GM23338 (cell line): ENCODE results near the gene PRR14. TPM values are rescaled to one million over a fixed set of nuclear protein-coding genes. Genes with fewer than 3 reads are reported as not detected.

Source experiments
- ATAC-seq: fragments of 200-7000 bp; cut with Tn5 transposase; 3 replicates; pipeline ENCODE4 v1.9.1; 2020
- DNase-seq: peaks from one replicate; pipeline ENCODE4 v3.0.0-alpha.2; 2015; ENCODE audit warnings: low spot score
- H2AFZ ChIP-seq: fragments of 200-600 bp; sonication (generic); 2 replicates; pipeline ENCODE4 v1.8.0; 2016; ENCODE audit warnings: antibody characterized with exemption, mild to moderate bottlenecking, moderate library complexity
- H3F3A ChIP-seq: fragments of 200-600 bp; sonication (generic); replicated peaks from 2 replicates; pipeline ENCODE4 v1.8.0; 2017; ENCODE audit warnings: antibody characterized with exemption, mixed run types, low read depth
- H3K27ac ChIP-seq: fragments of 200-600 bp; sonication (generic); 2 replicates; pipeline ENCODE4 v1.6.1; 2016; ENCODE audit warnings: low read depth
- H3K27me3 ChIP-seq: fragments of 200-600 bp; sonication (generic); 2 replicates; pipeline ENCODE4 v1.8.0; 2016; ENCODE audit warnings: mild to moderate bottlenecking, mixed run types, moderate library complexity; ENCODE audit not compliant: insufficient read depth
- H3K36me3 ChIP-seq: fragments of 200-600 bp; sonication (generic); 2 replicates; pipeline ENCODE4 v1.8.0; 2016; ENCODE audit warnings: mild to moderate bottlenecking; ENCODE audit not compliant: insufficient read depth
- H3K4me1 ChIP-seq: fragments of 200-600 bp; sonication (generic); 2 replicates; pipeline ENCODE4 v1.8.0; 2016; ENCODE audit warnings: mild to moderate bottlenecking, moderate library complexity; ENCODE audit not compliant: insufficient read depth
- H3K4me2 ChIP-seq: fragments of 200-600 bp; sonication (generic); 2 replicates; pipeline ENCODE4 v1.7.1; 2017; ENCODE audit warnings: mixed run types
- H3K4me3 ChIP-seq: fragments of 200-600 bp; sonication (generic); 2 replicates; pipeline ENCODE4 v1.6.1; 2016; ENCODE audit warnings: mixed run types
- H3K79me2 ChIP-seq: fragments of 200-600 bp; sonication (generic); replicated peaks from 2 replicates; pipeline ENCODE4 v1.8.0; 2017; ENCODE audit warnings: mild to moderate bottlenecking; ENCODE audit not compliant: insufficient read depth
- H3K9me2 ChIP-seq: fragments of 200-600 bp; sonication (generic); 2 replicates; pipeline ENCODE4 v1.8.0; 2017; ENCODE audit not compliant: insufficient read depth
- H4K20me1 ChIP-seq: fragments of 200-600 bp; sonication (generic); replicated peaks from 2 replicates; pipeline ENCODE4 v1.8.0; 2017; ENCODE audit warnings: mild to moderate bottlenecking; ENCODE audit not compliant: insufficient read depth
- H3K27ac Mint-ChIP-seq: 2 replicates; pipeline ENCODE4 v1.8.0; 2020; ENCODE audit warnings: inconsistent platforms, mild to moderate bottlenecking, moderate library complexity, mixed read lengths
- H3K27me3 Mint-ChIP-seq: 3 replicates; pipeline ENCODE4 v1.8.0; 2022; ENCODE audit warnings: low read depth, mild to moderate bottlenecking, moderate library complexity, mixed read lengths, inconsistent platforms; ENCODE audit not compliant: insufficient read depth, poor library complexity
- H3K36me3 Mint-ChIP-seq: 3 replicates; pipeline ENCODE4 v1.8.0; 2021; ENCODE audit warnings: low read depth, mild to moderate bottlenecking, inconsistent platforms, moderate library complexity, mixed read lengths
- H3K4me1 Mint-ChIP-seq: 3 replicates; pipeline ENCODE4 v1.8.0; 2020; ENCODE audit warnings: mild to moderate bottlenecking, inconsistent platforms, mixed read lengths
- H3K4me3 Mint-ChIP-seq: 3 replicates; pipeline ENCODE4 v1.8.0; 2021; ENCODE audit warnings: moderate library complexity, mild to moderate bottlenecking, inconsistent platforms, mixed read lengths
- H3K9me3 Mint-ChIP-seq: 3 replicates; pipeline ENCODE4 v1.8.0; 2020; ENCODE audit warnings: moderate library complexity, mild to moderate bottlenecking, inconsistent platforms, mixed read lengths
- CREB1 ChIP-seq: fragments of 250-450 bp; sonication (Bioruptor Pico); IDR thresholded peaks from 2 replicates; pipeline ENCODE4 v1.5.0; 2020; ENCODE audit warnings: low read depth, mild to moderate bottlenecking, moderate library complexity
- ETS1 ChIP-seq: IDR thresholded peaks from 2 replicates; pipeline ENCODE4 v1.6.1; 2016; ENCODE audit warnings: antibody characterized with exemption
- EZH2 ChIP-seq: fragments of 200-600 bp; sonication (generic); IDR thresholded peaks from one replicate; pipeline ENCODE4 v1.8.0; 2017; ENCODE audit warnings: antibody characterized with exemption, mild to moderate bottlenecking, low read depth; ENCODE audit not compliant: unreplicated experiment
- EZH2phosphoT487 ChIP-seq: fragments of 200-600 bp; sonication (generic); IDR thresholded peaks from one replicate; pipeline ENCODE4 v1.8.1; 2018; ENCODE audit warnings: antibody characterized with exemption; ENCODE audit not compliant: unreplicated experiment
- POLR2AphosphoS5 ChIP-seq: IDR thresholded peaks from 2 replicates; pipeline ENCODE4 v1.6.1; 2016; ENCODE audit warnings: antibody characterized with exemption, low read depth
- STAT1 ChIP-seq: IDR thresholded peaks from one replicate; pipeline ENCODE4 v1.6.1; 2016; ENCODE audit warnings: antibody characterized with exemption; ENCODE audit not compliant: unreplicated experiment
- ZNF114 ChIP-seq: fragments of 250-450 bp; sonication (Bioruptor Pico); IDR thresholded peaks from 2 replicates; pipeline ENCODE4 v1.5.0; 2020; ENCODE audit warnings: mild to moderate bottlenecking, moderate library complexity
- ZNF462 ChIP-seq: fragments of 250-450 bp; sonication (Bioruptor Pico); IDR thresholded peaks from 2 replicates; pipeline ENCODE4 v1.5.0; 2020; ENCODE audit warnings: mild to moderate bottlenecking, moderate library complexity
- long read RNA-seq: library from polyadenylated mRNA; unstranded; transcript quantifications from one replicate; pipeline ENCODE4 v2.0.0, GENCODE V29; 2020; ENCODE audit not compliant: unreplicated experiment
- polyA plus RNA-seq: library from polyadenylated mRNA; unstranded; fragments of >200 nt; fragmentation: Nextera tagmentation; extraction: Ambion mirVana; gene quantifications from 2 replicates; pipeline ENCODE4 v1.2.1, GENCODE V29; 2016
- total RNA-seq: library from RNA; depleted of rRNA; stranded (reverse); fragments of >200 nt; shearing (Covaris generic); gene quantifications from 2 replicates; pipeline ENCODE4 v1.2.3, GENCODE V29; 2014; rRNA removed

The PRR14 gene
- total RNA-seq = 4.6 and 8.9 TPM in 2 replicates
- polyA plus RNA-seq = 12.7 and 13.0 TPM in 2 replicates
- long read RNA-seq, partial matches to known transcripts = 0 of 3 reads
- long read RNA-seq, other reads (novel, unspliced or antisense) = 1 of 3 reads

GRCh38 chr16:30650369-30651123, at the start of gene PRR14:
Gene PRR14 (plus strand): TSS chr16:30650960. CDS start chr16:30651646, 686 bp downstream.
- peaks cover 4% of the 10 kb centered on the region; the same call in 1 of the 2 replicates for H3F3A ChIP-seq
- ATAC-seq (peak; percentile 84), DNase-seq (peak; percentile 100)
- H3K4me3 ChIP-seq = peak within 1 kb of the TSS; percentile 91
- H3K27me3 ChIP-seq = peaks cover 15% of the 10 kb centered on the region
- Mint-ChIP-seq H3K27ac (peak within 1 kb of the TSS; percentile 93), H3K4me1 (peaks cover 11% of the 10 kb centered on the region), H3K9me3 (no peaks in the 10 kb centered on the region), H3K27me3 (peaks cover 36% of the 10 kb centered on the region), H3K4me3 (peak within 1 kb of the TSS; percentile 87), H3K36me3 (peaks cover 2% of the 10 kb centered on the region; the same call in 1 of the 3 replicates)
- H3K36me3 ChIP-seq = no peaks in the 10 kb centered on the region; the same call in 1 of the 2 replicates
- no peaks in the 10 kb centered on the region; the same call in 1 of the 2 replicates for H4K20me1 ChIP-seq
- TF ChIP-seq ETS1 (peak; percentile 96), POLR2AphosphoS5 (peak; percentile 24; the same call in 1 of the 2 replicates), STAT1 (no peak), CREB1 (peak; percentile 87)
- no peaks in the 10 kb centered on the region for H3K79me2 ChIP-seq
- H3K27ac ChIP-seq = peak within 1 kb of the TSS; percentile 89
- H3K4me1 ChIP-seq = no peaks in the 10 kb centered on the region
- peak within 1 kb of the TSS; percentile 94 for H3K4me2 ChIP-seq
- peak within 1 kb of the TSS; percentile 83; the same call in 1 of the 2 replicates for H2AFZ ChIP-seq
- no peaks in the 10 kb centered on the region for H3K9me2 ChIP-seq

GRCh38 chr16:30601966-30602365, 48.8 kb upstream of the PRR14 start:
- H3K27me3 ChIP-seq = no peaks in the 10 kb centered on the region
- no peak overlapping the region for H3K4me3 Mint-ChIP-seq

More at GRCh38 chr16:30601966-30602365, 48.8 kb upstream of the PRR14 start:
- TF ChIP-seq ZNF462 (CRISPR knock-in tag) = no peak
- no peak for TF ChIP-seq EZH2phosphoT487
- no peak for TF ChIP-seq ZNF114 (CRISPR knock-in tag)
- TF ChIP-seq STAT1 = no peak
- TF ChIP-seq EZH2 = no peak
- H3F3A ChIP-seq = peaks cover 3% of the 10 kb centered on the region; the same call in 1 of the 2 replicates
- no peak for ATAC-seq
- no peak overlapping the region for H3K27ac ChIP-seq
- peaks cover 10% of the 10 kb centered on the region; the same call in 1 of the 2 replicates for H4K20me1 ChIP-seq
- H3K36me3 Mint-ChIP-seq = peaks cover 44% of the 10 kb centered on the region
- H3K27me3 Mint-ChIP-seq = peaks cover 8% of the 10 kb centered on the region
- H3K9me3 Mint-ChIP-seq = peaks cover 6% of the 10 kb centered on the region; the same call in 2 of the 3 replicates
- H3K27ac Mint-ChIP-seq = no peak overlapping the region; the same call in 1 of the 2 replicates
- H3K4me2 ChIP-seq = no peak overlapping the region
- no peak overlapping the region for H3K4me3 ChIP-seq
- H3K79me2 ChIP-seq = 0 out of 2 replicates have a peak, but pooled peaks cover 5% of the 10 kb centered on the region
- DNase-seq = no peak
- H2AFZ ChIP-seq = no peak overlapping the region
- no peaks in the 10 kb centered on the region for H3K4me1 ChIP-seq
- no peaks in the 10 kb centered on the region for H3K9me2 ChIP-seq
- 0 out of 2 replicates have a peak, but pooled peaks cover 13% of the 10 kb centered on the region for H3K36me3 ChIP-seq
- no peaks in the 10 kb centered on the region for H3K4me1 Mint-ChIP-seq
